ENCODE measurements around the gene HOXD4.

The HOXD4 gene

DNA sequence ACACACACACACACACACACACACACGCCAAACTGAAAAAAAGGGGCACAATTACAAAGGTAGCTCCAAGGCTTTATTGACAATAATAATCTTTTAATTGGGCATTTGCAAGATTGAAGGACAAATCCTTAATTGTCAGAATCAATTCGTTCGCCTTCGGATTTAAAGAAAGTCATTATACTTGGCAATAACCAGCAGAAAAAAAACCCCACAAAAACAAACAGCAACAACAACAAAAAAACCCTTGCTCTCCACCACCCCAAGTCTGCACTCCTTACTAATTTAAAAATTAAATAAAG, 23.6 kb upstream of the HOXD4 start:
- DNase-seq: no peak

GRCh38 chr2:176128172-176128981, 23.0 kb upstream of the HOXD4 start:
- no peak for DNase-seq

GRCh38 chr2:176128982-176129796, 22.2 kb upstream of the HOXD4 start, which contains the start of gene HOXD8:
TSS of gene HOXD8 (plus strand) at chr2:176129705. CDS start at chr2:176130367, 662 bp downstream.
- no peak for DNase-seq

- no peak for DNase-seq
These were observed 21.6 kb upstream of the HOXD4 start for GRCh38 chr2:176129813-176130146.

- DNase-seq: no peak
These were observed 21.0 kb upstream of the HOXD4 start for GRCh38 chr2:176130147-176130956.

GRCh38 chr2:176130957-176131847, 20.1 kb upstream of the HOXD4 start:
- DNase-seq: no peak

- DNase-seq: no peak
These were observed 19.5 kb upstream of the HOXD4 start for GRCh38 chr2:176131848-176132158.

GRCh38 chr2:176132205-176133171, 18.9 kb upstream of the HOXD4 start:
- DNase-seq: no peak

DNA sequence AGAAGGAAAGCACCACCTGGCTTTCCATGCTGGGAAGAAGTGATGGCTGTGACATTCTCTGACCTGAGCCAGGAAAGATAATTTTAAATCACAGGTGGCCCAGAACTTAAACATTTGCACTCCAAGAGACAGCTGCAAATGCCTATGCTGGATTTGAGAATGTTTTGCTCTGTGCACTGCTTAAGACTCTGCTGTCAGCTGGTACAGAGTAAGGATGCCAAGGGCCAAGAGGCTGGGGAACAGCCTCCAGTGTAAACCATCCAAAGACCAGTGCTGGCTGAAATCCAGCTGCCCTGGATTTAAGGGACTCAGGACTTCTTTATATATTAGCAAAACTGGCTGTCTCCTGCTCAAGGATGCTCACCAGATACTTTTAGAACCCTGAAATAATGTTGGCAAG, 18.0 kb upstream of the HOXD4 start:
- DNase-seq: no peak

DNA sequence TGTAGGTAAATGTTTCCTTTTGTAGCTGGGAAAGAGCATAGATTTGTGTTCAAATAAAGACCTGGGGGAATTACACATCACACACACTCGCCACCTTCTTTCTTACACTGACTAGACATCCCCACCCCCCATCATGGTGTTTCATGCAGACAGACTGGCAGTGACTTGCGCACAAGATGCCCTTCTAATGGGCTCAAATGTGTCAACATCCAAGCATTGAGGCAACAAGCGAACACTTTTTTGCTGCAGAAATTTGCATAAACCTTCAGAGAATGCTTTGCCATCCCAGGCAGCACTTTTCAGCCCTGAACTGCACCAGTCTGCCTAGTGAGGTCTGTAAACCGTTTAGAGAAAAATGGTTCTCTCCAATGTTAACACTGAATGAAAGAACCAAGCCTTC, 17.3 kb upstream of the HOXD4 start:
- DNase-seq: no peak

- DNase-seq: no peak
These were observed 16.3 kb upstream of the HOXD4 start for GRCh38 chr2:176135035-176135440.

- DNase-seq: no peak
These were observed 14.7 kb upstream of the HOXD4 start for GRCh38 chr2:176136374-176137251.

- DNase-seq: no peak
These were observed 14.1 kb upstream of the HOXD4 start for GRCh38 chr2:176137252-176137580.

DNA sequence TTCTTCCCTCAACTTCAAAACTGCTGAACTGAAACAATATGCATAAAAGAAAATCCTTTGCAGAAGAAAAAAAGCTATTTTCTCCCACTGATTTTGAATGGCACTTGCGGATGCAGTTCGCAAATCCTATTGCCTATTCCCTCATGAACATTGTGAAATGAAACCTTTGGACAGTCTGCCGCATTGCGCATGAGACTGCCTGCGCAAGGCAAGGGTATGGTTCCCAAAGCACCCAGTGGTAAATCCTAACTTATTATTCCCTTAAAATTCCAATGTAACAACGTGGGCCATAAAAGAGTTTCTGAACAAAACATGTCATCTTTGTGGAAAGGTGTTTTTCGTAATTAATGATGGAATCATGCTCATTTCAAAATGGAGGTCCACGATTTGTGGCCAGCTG, 13.4 kb upstream of the HOXD4 start:
- DNase-seq: no peak

DNA sequence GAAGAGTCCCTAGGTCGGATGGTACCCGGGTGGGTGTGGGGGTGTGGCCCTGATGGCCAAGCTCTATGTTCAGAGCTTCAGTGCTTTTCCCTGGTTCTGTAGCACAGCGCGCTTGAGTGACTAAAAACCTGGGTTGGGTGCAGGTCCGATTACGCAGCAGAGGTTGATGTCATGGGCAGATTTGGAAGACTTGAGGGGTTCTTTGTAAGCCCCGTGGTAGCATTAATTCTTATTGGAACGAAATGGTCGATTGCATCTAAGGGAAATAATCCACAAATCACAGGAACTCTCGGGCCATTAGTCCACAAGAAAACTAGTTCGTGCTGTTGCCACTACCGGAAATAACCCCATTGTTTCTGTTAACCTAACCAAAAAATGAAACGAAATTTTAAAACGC, 12.8 kb upstream of the HOXD4 start:
- DNase-seq: no peak

DNA sequence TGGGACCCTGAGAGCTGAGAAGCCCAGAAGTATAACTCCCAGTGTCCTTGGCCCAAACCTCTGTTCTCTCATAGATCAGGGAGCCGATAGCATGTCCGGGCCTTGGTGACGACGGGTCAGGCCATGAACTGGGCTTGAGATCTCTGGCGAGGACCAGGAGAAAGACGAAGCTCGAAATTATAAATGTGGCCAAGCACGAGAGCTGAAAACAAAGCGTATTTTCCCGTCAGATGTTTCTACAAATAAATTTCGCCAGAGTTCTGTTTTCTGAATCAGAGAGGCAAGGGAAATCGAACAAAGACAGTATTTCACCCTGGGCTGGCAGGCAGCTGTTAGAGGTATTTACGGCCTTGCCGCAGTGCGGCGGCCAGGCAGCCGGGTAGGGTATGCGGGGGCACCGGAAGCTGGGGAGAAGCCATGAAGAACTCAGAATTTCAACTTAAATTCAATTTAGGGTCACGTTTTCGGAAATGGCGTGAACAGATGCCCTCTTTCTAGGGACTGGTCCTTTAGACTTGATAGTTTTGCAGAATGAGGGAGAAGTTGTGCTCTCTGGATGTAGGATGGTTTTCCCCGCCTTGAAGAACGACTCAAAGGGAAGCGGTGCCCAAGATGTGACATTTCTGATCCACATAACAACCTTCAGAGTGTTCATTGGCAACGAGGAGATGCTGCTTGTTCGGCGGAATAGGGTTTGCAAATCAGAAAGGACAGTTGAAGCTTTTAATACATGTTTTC, 12.3 kb upstream of the HOXD4 start:
- DNase-seq: no peak

GRCh38 chr2:176139661-176140512, 11.5 kb upstream of the HOXD4 start:
- no peak for DNase-seq

DNA sequence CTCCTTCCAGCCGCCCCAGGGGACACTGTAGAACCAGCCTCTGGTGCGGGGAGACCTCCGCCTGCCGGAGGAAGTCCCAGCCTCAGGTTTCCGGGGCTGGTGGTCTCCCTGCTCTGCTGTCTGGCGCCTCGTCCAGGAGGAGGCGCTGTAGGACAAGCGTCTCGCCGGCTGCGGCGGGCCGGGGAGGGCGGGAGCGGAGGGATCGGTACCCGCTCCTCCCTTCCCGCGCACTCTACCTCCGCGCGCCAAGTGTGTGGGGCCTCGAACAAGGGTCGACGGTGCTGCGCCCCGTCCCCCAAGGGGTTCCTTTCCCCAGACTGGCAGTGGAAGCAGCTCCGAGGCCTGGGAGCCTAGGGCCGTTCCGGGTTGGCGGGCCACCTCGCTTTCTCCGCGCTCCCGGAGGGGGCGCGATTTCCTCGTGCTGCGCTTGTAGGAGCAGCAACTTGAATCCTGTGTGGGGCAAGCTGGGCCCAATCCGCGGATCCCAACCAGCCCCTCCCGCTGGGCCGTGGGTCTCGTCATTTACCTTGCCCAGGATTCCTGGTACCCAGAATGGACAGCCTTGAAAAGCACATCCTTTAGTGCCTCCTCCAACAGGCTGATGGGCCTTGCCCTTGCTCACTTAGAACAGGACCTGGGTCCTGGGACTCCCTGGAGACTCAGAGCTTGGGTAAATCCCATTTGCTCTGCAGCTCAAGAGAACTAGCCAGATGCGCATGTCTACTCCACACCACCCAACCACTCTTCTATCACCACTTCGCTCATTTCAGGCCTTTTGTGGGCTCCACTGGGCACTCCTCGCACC, 10.6 kb upstream of the HOXD4 start:
- DNase-seq: no peak

Data from NCI-H187 treated with DMSO at 0.1 percent for 48 hours (cell line).